ENCODE results near the gene POLD1.
A peak's percentile ranks its signal among the peaks of the same experiment; 100 is the strongest.

The POLD1 gene

GRCh38 chr19:50394017-50394416 is 9.9 kb downstream of the POLD1 start:
- DNase-seq: no peak

- DNase-seq: no peak
Observed at GRCh38 chr19:50398675-50399367, 14.7 kb downstream of the POLD1 start.

- DNase-seq: no peak
Observed at GRCh38 chr19:50399368-50399745, 15.2 kb downstream of the POLD1 start.

- DNase-seq: no peak
Observed at GRCh38 chr19:50401605-50402450, 17.7 kb downstream of the POLD1 start.

DNA sequence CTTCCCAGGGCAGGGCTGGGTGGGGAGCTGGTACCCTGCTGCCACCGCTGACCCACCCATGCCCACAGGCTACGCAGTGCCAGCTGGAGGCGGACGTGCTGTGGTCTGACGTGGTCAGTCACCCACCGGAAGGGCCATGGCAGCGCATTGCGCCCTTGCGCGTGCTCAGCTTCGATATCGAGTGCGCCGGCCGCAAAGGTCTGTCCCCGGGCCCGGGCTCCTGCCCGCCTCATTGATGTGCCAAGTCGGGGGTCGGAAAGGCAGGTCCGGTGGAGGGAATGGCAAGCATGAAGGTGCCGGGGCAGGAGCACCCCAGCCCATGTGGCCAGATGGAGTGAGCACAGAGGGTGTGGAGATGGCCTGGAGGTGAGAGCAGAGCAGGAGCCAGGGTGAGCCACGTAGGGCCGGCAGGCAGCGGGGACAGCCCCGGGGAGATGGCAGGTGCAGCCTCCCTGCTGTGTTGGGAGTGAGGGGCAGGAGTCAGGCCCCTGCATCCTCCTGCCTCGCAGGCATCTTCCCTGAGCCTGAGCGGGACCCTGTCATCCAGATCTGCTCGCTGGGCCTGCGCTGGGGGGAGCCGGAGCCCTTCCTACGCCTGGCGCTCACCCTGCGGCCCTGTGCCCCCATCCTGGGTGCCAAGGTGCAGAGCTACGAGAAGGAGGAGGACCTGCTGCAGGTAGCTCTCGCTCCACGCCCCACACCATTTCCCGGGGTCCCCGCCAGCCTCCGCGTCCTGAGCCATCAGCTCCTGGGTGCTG is 18.6 kb downstream of the POLD1 start:
- DNase-seq: no peak

DNA sequence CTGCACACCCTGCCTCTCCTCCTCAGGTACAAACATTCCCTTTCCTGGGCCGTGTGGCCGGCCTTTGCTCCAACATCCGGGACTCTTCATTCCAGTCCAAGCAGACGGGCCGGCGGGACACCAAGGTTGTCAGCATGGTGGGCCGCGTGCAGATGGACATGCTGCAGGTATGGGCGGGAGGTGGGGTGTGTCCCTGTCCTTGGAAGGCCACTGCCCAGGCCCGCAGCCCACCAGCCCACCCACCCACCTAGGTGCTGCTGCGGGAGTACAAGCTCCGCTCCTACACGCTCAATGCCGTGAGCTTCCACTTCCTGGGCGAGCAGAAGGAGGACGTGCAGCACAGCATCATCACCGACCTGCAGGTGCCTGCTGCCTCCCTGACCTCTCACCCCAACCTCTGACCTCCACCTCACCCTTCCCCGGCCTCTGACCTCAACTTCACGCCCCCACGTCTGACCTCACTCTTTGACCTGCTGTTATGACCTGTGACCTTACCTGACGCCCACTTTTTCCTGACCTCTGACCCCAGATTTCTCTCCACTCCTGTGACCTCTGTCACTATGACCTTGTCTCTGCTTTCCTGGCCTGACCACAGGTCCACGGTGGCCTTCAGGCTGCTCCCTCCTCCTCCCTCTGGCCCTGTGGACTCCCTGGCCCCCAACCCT is 22.1 kb downstream of the POLD1 start:
- no peak for DNase-seq

DNA sequence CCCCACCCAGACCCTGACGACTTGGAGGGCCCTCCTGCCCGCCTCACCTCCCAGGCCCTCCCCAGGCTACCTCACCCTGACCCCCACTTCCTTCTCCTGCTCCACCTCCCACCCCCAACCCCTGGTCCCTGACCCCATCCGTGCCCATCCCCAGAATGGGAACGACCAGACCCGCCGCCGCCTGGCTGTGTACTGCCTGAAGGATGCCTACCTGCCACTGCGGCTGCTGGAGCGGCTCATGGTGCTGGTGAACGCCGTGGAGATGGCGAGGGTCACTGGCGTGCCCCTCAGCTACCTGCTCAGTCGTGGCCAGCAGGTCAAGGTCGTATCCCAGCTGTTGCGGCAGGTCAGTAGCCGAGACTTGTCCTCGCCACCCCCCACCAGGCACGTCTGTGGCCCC is 22.7 kb downstream of the POLD1 start:
- no peak for DNase-seq

GRCh38 chr19:50409347-50409746 is 25.2 kb downstream of the POLD1 start:
- no peak for DNase-seq

GRCh38 chr19:50410109-50410508 is 26.0 kb downstream of the POLD1 start:
- no peak for DNase-seq

DNA sequence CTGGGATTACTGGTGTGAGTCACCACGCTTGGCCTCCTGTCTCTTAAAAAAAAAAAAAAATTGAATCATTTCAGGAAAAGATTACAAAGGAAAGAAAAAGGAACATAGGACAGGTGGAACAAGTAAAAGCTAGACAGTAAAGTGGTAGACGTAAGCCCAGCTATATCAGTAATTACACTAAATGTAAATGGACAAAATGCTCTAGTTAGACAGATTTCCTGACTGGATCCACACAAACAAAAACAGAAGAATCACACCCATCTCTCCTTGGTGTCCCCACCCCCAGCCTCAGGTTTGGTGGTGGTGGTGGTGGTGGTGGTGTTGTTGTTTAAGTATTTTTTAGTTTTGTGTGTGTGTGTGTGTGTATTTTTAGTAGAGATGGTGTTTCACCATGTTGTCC is 28.3 kb downstream of the POLD1 start:
- DNase-seq: no peak

- no peak for DNase-seq
Observed at GRCh38 chr19:50413096-50413495, 28.9 kb downstream of the POLD1 start.

DNA sequence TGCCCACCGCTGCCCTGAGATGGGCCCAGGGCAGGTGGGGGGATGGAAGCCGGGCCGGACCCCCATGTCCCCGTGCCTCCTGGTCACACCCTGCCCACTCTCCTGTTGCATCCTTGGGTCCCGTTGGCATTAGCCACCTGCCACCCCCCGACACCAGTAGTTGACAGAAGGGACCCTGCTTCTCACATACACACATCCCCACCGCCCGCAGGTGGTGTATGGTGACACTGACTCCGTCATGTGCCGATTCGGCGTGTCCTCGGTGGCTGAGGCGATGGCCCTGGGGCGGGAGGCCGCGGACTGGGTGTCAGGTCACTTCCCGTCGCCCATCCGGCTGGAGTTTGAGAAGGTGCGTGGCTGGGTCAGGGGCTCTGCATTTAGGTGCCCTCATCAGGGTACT is 29.4 kb downstream of the POLD1 start:
- no peak for DNase-seq

GRCh38 chr19:50414864-50415660 is 30.9 kb downstream of the POLD1 start:
- peak; percentile 72 for DNase-seq

- no peak for DNase-seq
Observed at GRCh38 chr19:50415661-50416033, 31.5 kb downstream of the POLD1 start.

DNA sequence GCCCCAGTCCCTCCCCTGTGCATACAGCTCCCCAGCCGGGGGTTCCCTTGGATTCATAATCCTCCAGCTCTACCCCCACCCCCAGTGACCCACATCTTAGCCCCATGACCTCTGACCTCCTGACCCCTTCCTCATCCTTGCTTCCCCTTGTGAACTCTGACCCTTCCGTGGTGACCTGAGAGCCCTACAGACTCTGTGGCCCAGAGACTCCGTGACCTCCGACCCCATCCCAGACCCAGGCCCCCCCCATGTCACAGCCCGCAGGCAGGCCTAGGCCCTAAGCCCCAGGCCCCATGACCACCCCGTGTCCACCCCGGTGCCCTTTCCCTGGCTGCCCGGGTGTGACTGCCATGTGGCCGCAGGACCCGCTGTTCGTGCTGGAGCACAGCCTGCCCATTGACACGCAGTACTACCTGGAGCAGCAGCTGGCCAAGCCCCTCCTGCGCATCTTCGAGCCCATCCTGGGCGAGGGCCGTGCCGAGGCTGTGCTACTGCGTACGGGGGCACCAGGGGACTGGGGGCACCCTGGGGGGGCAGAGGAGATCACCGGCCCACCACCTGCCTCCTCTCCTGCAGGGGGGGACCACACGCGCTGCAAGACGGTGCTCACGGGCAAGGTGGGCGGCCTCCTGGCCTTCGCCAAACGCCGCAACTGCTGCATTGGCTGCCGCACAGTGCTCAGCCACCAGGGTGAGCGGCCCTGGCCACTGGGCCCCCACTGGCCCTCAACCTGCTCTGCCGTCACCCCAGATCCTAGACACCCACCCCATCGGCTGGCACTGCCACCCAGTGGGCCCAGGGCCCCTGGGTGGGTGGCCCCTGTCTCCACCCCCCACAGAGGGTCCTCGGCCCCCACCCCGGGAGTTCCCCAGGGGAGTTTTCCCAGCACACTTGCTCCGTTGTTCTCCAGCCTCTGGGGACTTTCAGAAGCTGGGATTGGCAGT is 32.2 kb downstream of the POLD1 start:
- no peak for DNase-seq

DNA sequence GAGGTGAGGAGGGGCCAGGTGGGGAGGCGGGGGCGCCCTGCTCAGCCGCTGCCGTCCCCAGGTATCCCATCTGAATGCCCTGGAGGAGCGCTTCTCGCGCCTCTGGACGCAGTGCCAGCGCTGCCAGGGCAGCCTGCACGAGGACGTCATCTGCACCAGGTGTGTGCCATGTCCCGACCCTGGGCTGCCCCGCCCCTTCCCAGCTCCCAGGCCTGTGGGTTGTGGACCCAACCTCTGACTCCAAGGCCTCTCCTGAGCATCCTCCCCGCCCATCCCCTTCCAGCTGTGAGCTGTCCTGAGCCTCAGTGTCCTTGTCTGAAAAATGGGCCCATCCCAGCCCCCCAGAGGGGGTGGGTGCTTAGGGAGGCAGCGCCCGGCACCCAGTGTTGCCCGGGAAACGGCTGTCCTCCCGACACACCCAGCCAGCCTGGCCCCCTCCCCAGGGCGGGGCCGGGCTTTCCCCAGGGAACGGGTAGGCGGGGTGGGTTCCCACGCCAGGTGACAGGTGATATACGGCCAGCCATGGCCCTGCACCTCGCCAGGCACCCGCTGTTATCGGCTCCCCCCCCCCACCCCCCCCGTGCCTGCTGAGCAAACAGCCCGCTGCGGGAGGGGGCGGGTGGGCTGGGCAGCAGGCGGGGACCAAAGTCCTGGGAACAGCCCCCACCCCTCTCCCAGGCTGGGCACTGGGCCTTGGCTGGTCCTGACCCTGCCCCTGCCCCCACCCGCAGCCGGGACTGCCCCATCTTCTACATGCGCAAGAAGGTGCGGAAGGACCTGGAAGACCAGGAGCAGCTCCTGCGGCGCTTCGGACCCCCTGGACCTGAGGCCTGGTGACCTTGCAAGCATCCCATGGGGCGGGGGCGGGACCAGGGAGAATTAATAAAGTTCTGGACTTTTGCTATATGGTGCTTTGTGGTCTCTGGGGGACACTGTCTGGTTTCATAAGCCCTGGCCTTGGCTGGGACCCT is 33.2 kb downstream of the POLD1 start:
- DNase-seq: no peak

- no peak for DNase-seq
Observed at GRCh38 chr19:50418176-50419021, 34.3 kb downstream of the POLD1 start, which contains the start of gene SPIB. SPIB (plus strand) TSS chr19:50418938; CDS start chr19:50418963, 25 bp downstream.

- no peak for DNase-seq
Observed at GRCh38 chr19:50419022-50419579, 35.0 kb downstream of the POLD1 start.

All from activated T-cell treated with anti-CD3 and anti-CD28 coated beads for 4 hours (primary cell).